Right hindlimb (tissue), 1 donor: ENCODE results near the gene PTGDR2.
"Not testable (repeated sequence)": the region's sequence is repeated elsewhere in the genome, so short reads cannot be mapped to it uniquely, and the experiment has no call there.

Experiments used
- DNase-seq: peaks from one replicate; pipeline ENCODE4 v3.0.0-alpha.2; 2018

The PTGDR2 gene

DNA sequence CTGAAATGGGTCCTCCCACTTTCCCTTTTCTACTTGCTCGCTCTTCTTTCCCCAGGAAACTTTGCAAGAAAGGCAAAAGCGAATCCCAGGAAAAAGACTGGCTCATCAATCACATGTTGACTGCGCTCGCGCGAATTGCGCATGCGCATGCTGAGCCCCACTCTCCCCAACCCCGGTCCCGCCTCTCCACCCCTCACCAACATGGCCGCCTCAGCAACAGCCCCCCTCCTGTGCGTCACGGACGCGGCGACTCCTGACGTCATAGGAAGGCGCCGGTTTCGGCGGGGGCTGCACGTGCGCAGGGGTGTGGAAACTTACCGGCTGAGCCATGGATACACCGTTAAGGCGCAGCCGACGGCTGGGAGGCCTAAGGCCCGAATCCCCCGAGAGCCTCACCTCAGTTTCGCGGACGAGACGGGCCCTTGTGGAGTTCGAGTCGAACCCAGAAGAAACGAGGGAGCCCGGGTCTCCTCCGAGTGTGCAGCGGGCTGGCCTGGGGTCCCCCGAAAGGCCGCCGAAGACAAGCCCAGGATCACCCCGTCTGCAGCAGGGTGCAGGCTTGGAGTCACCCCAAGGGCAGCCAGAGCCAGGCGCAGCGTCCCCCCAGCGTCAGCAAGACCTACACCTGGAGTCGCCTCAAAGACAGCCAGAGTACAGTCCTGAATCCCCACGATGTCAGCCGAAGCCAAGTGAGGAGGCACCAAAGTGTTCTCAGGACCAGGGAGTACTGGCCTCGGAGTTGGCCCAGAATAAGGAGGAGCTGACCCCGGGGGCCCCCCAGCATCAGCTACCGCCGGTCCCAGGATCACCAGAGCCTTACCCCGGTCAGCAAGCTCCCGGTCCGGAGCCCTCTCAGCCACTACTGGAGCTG, 13.7 kb downstream of the PTGDR2 start, which contains the start of gene CCDC86:
Gene CCDC86, plus strand, starts transcription at position 317 of the 871 bp plus-strand sequence. Its CDS starts 12 bp downstream, at position 329.
- peak; percentile 98 for DNase-seq

DNA sequence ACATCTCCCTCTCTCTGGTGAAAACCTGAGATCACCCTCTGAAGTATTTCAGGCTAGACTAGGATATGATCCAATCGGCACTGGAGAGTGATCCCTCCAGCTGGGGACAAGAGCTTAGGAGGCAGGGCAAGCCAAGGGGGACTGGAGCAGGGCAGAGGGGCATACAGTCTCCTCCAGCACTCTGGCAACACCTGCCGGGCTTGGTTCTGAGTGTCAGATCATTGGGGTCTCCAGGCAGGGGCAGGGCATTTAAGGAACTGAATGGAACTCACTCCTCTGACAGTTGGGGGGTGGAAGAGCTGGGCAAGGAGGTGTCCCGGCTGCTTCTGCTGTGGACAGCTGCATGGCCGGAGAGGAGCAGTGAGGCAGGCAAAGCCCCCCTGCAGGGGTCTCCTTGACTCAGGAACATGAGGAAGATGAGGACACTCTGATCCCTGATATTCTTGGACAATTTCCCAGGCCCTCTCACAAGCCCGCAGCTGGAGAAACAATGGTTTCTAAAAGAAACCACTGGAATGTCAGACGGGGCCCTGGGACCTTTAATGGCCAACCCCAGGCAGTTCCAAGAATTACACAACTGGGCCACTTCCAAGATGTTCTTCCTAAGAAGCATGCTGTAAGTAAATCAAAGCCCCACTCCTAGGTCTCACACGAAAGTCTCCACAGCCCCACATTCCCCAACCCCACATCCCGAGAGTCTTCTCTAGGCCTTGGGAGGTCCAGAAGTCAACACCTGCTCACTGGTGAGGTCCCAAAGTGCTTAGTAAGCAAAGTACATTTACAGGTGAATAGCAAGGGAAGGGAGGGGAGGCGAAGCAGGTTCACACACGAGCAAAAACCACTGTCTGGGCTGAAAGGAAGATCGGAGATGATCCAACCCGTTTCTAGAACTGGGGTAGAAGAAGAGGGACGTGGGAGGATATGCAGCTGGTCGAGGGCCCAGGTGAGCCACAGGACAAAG, 15.0 kb downstream of the PTGDR2 start:
- DNase-seq: peak; percentile 85

DNA sequence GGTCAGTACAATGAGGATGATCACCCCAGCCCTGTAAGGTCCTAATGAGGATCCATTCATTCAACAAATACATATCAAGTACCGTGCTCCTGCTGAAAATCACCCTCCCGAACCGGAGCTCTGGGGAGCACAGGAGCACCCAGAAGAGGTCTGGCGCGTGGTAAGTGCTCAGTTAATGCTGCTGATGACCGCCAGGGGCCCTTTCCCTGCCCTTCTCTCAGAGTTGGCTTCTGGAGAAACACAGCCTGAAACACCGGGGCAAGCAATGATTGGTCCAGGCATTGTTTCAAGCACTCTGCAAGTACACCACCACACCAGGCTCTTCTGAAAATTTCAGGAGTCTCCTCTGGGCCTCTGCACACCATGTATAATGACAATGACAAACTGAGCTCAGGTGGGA, 17.6 kb downstream of the PTGDR2 start:
- no peak for DNase-seq

GRCh38 chr11:60836866-60837515, 18.8 kb downstream of the PTGDR2 start:
- DNase-seq: no peak

DNA sequence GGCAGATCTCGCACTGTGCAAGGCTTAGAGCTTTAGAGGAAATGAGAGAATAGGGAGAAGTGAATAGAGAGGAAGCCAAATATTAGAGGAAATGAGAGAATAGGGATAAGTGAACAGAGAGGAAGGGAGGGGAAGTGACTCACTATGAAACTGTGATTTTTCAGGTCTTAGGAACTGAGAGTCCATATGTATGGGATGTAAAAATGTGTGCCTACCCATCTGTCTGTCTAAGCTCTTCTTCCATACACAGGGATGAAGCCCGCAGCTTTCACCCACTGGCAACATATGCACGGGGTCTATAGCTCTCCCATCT, 20.3 kb downstream of the PTGDR2 start:
- DNase-seq: no peak

GRCh38 chr11:60834742-60835533, 20.8 kb downstream of the PTGDR2 start:
- no peak for DNase-seq

GRCh38 chr11:60831501-60832079, 24.2 kb downstream of the PTGDR2 start:
- no peak for DNase-seq

DNA sequence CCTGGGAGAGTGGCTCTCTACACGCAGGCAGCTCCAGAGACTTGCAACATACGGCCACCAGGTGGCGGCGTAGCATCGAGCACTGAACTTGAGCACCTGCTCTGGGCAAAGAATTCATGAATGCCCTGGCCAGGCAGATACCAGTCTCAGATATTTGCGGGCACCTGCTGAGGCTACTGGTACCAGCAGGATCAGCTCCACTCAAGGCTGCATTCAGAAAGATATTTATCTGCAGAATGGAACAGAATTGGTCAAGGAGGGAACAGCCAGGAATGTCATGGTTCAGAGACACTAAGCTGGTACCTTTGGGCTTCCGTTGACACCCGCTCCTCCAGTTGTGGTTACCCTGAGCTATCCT, 24.6 kb downstream of the PTGDR2 start:
- DNase-seq: peak; percentile 82

- no peak for DNase-seq
Measured at GRCh38 chr11:60830478-60831142, 25.1 kb downstream of the PTGDR2 start.

GRCh38 chr11:60825790-60826189, 30.0 kb downstream of the PTGDR2 start:
- DNase-seq: no peak

- no peak for DNase-seq
Measured at GRCh38 chr11:60825118-60825517, 30.6 kb downstream of the PTGDR2 start.

- DNase-seq: not testable (repeated sequence)
Measured at GRCh38 chr11:60823745-60824306, 31.9 kb downstream of the PTGDR2 start.

GRCh38 chr11:60821827-60822599, 33.7 kb downstream of the PTGDR2 start:
- no peak for DNase-seq

GRCh38 chr11:60818057-60818456, 37.7 kb downstream of the PTGDR2 start:
- DNase-seq: no peak

- no peak for DNase-seq
Measured at GRCh38 chr11:60816590-60817157, 39.1 kb downstream of the PTGDR2 start.

- DNase-seq: no peak
Measured at GRCh38 chr11:60814112-60814511, 41.6 kb downstream of the PTGDR2 start.

GRCh38 chr11:60813324-60813723, 42.4 kb downstream of the PTGDR2 start:
- DNase-seq: no peak

GRCh38 chr11:60810569-60810968, 45.2 kb downstream of the PTGDR2 start:
- DNase-seq: no peak

DNA sequence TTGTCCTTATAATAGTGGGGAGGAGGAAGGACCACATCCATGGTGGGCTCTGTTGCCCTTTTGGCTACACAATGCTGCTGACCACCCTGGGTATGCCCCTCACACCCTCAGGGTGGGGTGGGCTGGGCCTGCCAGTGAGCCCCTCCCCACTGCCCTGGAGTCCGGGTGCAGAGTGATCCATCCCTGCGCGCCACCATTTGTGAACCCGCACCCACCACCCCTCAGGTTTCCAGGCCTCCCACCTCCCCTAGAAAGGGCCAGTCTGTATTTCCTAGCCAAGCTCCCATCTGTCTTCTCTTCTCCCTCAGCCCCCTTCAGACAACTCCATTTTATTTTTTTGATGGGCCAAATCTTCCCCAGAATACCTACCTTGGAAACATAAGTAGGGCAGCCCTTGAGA, 45.6 kb downstream of the PTGDR2 start:
- no peak for DNase-seq

- no peak for DNase-seq
Measured at GRCh38 chr11:60809691-60810090, 46.1 kb downstream of the PTGDR2 start.
